Fibroblast of the conjunctiva (primary cell): ENCODE results near the gene SLC6A3.

ENCODE experiments used
- DNase-seq: peaks from one replicate; pipeline ENCODE4 v3.0.0-alpha.2; 2010; ENCODE audit warnings: low read depth

Gene SLC6A3

GRCh38 chr5:1420211-1421195, 24.7 kb downstream of the SLC6A3 start:
- DNase-seq: no peak

- no peak for DNase-seq
These were observed 25.6 kb downstream of the SLC6A3 start for GRCh38 chr5:1419476-1420210.

GRCh38 chr5:1418921-1419280, 26.3 kb downstream of the SLC6A3 start:
- DNase-seq: no peak

GRCh38 chr5:1418238-1418920, 26.9 kb downstream of the SLC6A3 start:
- no peak for DNase-seq

GRCh38 chr5:1417586-1418225, 27.5 kb downstream of the SLC6A3 start:
- no peak for DNase-seq

- DNase-seq: no peak
These were observed 28.3 kb downstream of the SLC6A3 start for GRCh38 chr5:1416856-1417469.

GRCh38 chr5:1415626-1416360, 29.4 kb downstream of the SLC6A3 start:
- no peak for DNase-seq

GRCh38 chr5:1415059-1415425, 30.2 kb downstream of the SLC6A3 start:
- DNase-seq: no peak

- no peak for DNase-seq
These were observed 30.8 kb downstream of the SLC6A3 start for GRCh38 chr5:1414311-1415058.

- no peak for DNase-seq
These were observed 31.5 kb downstream of the SLC6A3 start for GRCh38 chr5:1413611-1414241.

- no peak for DNase-seq
These were observed 32.0 kb downstream of the SLC6A3 start for GRCh38 chr5:1413211-1413610.

- DNase-seq: no peak
These were observed 32.6 kb downstream of the SLC6A3 start for GRCh38 chr5:1412621-1413020.

- no peak for DNase-seq
These were observed 33.1 kb downstream of the SLC6A3 start for GRCh38 chr5:1412163-1412562.

GRCh38 chr5:1411099-1411498, 34.1 kb downstream of the SLC6A3 start:
- DNase-seq: no peak

GRCh38 chr5:1410156-1411014, 34.9 kb downstream of the SLC6A3 start:
- DNase-seq: no peak

- DNase-seq: no peak
These were observed 35.7 kb downstream of the SLC6A3 start for GRCh38 chr5:1409381-1410110.

GRCh38 chr5:1406681-1407640, 38.3 kb downstream of the SLC6A3 start:
- DNase-seq: no peak
